Right forelimb (tissue), 1 donor: ENCODE results near the gene IRAK1.

Experiments
- DNase-seq: peaks from one replicate; pipeline ENCODE4 v3.0.0-alpha.2; 2018

The IRAK1 gene

GRCh38 chrX:154040307-154040756 is 20.6 kb upstream of the IRAK1 start:
- DNase-seq: no peak

GRCh38 chrX:154039577-154039976 is 19.9 kb upstream of the IRAK1 start:
- no peak for DNase-seq

- no peak for DNase-seq
Measured at GRCh38 chrX:154038656-154039055, 19.0 kb upstream of the IRAK1 start.

GRCh38 chrX:154037754-154038153 is 18.1 kb upstream of the IRAK1 start:
- no peak for DNase-seq

- DNase-seq: no peak
Measured at GRCh38 chrX:154036513-154036912, 16.8 kb upstream of the IRAK1 start.

- DNase-seq: no peak
Measured at GRCh38 chrX:154033848-154034247, 14.1 kb upstream of the IRAK1 start.

- DNase-seq: no peak
Measured at GRCh38 chrX:154032653-154033052, 13.0 kb upstream of the IRAK1 start.

GRCh38 chrX:154032160-154032559 is 12.5 kb upstream of the IRAK1 start:
- DNase-seq: no peak

- DNase-seq: no peak
Measured at GRCh38 chrX:154030715-154031305, 11.1 kb upstream of the IRAK1 start.

GRCh38 chrX:154030266-154030665 is 10.6 kb upstream of the IRAK1 start:
- DNase-seq: no peak

GRCh38 chrX:154029439-154029838 is 9.7 kb upstream of the IRAK1 start:
- DNase-seq: no peak

GRCh38 chrX:154028502-154029184 is 8.9 kb upstream of the IRAK1 start:
- DNase-seq: no peak

GRCh38 chrX:154027986-154028385 is 8.3 kb upstream of the IRAK1 start:
- DNase-seq: no peak

GRCh38 chrX:154027022-154027402 is 7.3 kb upstream of the IRAK1 start:
- no peak for DNase-seq

- no peak for DNase-seq
Measured at GRCh38 chrX:154026136-154027021, 6.7 kb upstream of the IRAK1 start.

- no peak for DNase-seq
Measured at GRCh38 chrX:154025230-154025629, 5.5 kb upstream of the IRAK1 start.

- DNase-seq: no peak
Measured at GRCh38 chrX:154024271-154024670, 4.6 kb upstream of the IRAK1 start.

- no peak for DNase-seq
Measured at GRCh38 chrX:154023276-154024000, 3.7 kb upstream of the IRAK1 start.

- DNase-seq: no peak
Measured at GRCh38 chrX:154022108-154022507, 2.4 kb upstream of the IRAK1 start.

- DNase-seq: no peak
Measured at GRCh38 chrX:154021131-154021611, 1.5 kb upstream of the IRAK1 start.

GRCh38 chrX:154020536-154021115 is 924 bp upstream of the IRAK1 start:
- DNase-seq: no peak

GRCh38 chrX:154019061-154019621 is 561 bp downstream of the IRAK1 start:
- no peak for DNase-seq
